Measurements from ENCODE around the gene CDKN3. TPM values are rescaled to one million over a fixed set of nuclear protein-coding genes. Genes with fewer than 3 reads are reported as not detected.

Gene CDKN3
- total RNA-seq, 1 donor from 2014 or later = 152 TPM

GRCh38 chr14:54447231-54447692 lies 50.5 kb downstream of the CDKN3 start:
- DNase-seq (ENCODE audit: low spot score) = no peak
- Histone ChIP-seq H3K27me3 (no peaks in the 10 kb centered on the region), H4K20me1 (ENCODE audit: low read depth) (no peaks in the 10 kb centered on the region), H3K4me1 (no peaks in the 10 kb centered on the region), H3F3A (ENCODE audit: low read depth) (no peaks in the 10 kb centered on the region), H3K4me2 (no peak overlapping the region), H3K27ac (no peak overlapping the region), H3K9me3 (ENCODE audit: low read depth) (no peaks in the 10 kb centered on the region), H3K9ac (no peak overlapping the region), H3K79me2 (ENCODE audit: low read depth) (no peaks in the 10 kb centered on the region), H3K4me3 (no peak overlapping the region), H3K36me3 (no peaks in the 10 kb centered on the region), H2AFZ (replicated peaks) (no peak overlapping the region)
- Mint-ChIP-seq H3K9me3 (no peaks in the 10 kb centered on the region), H3K36me3 (no peaks in the 10 kb centered on the region), H3K27ac (no peak overlapping the region), H3K4me3 (no peak overlapping the region), H3K4me1 (peaks cover 7% of the 10 kb centered on the region), H3K27me3 (ENCODE audit: insufficient read depth, low read depth) (peaks cover 4% of the 10 kb centered on the region)
- TF ChIP-seq CTCF (IDR thresholded peaks at IDR 0.05) (no peak), EZH2phosphoT487 (IDR thresholded peaks at IDR 0.05) (no peak), EZH2 (IDR thresholded peaks at IDR 0.05) (no peak)

GRCh38 chr14:54450535-54450934 lies 53.7 kb downstream of the CDKN3 start:
- H3F3A ChIP-seq (ENCODE audit: low read depth) = no peaks in the 10 kb centered on the region
- Mint-ChIP-seq H3K4me1 (peaks cover 7% of the 10 kb centered on the region), H3K27ac (no peak overlapping the region), H3K4me3 (no peak overlapping the region), H3K36me3 (no peaks in the 10 kb centered on the region), H3K27me3 (ENCODE audit: insufficient read depth, low read depth) (peaks cover 4% of the 10 kb centered on the region), H3K9me3 (no peaks in the 10 kb centered on the region)
- no peak overlapping the region for H3K4me2 ChIP-seq
- no peaks in the 10 kb centered on the region for H3K79me2 ChIP-seq (ENCODE audit: low read depth)
- no peaks in the 10 kb centered on the region for H3K36me3 ChIP-seq
- H3K9me3 ChIP-seq (ENCODE audit: low read depth) = no peaks in the 10 kb centered on the region
- H3K9ac ChIP-seq = no peak overlapping the region
- H2AFZ ChIP-seq (replicated peaks) = no peak overlapping the region
- no peaks in the 10 kb centered on the region for H3K27me3 ChIP-seq
- no peaks in the 10 kb centered on the region for H3K4me1 ChIP-seq
- no peak for DNase-seq (ENCODE audit: low spot score)
- H3K4me3 ChIP-seq = no peak overlapping the region
- no peak overlapping the region for H3K27ac ChIP-seq
- no peaks in the 10 kb centered on the region for H4K20me1 ChIP-seq (ENCODE audit: low read depth)
- TF ChIP-seq CTCF (IDR thresholded peaks at IDR 0.05) (no peak), EZH2phosphoT487 (IDR thresholded peaks at IDR 0.05) (no peak), EZH2 (IDR thresholded peaks at IDR 0.05) (no peak)

DNA sequence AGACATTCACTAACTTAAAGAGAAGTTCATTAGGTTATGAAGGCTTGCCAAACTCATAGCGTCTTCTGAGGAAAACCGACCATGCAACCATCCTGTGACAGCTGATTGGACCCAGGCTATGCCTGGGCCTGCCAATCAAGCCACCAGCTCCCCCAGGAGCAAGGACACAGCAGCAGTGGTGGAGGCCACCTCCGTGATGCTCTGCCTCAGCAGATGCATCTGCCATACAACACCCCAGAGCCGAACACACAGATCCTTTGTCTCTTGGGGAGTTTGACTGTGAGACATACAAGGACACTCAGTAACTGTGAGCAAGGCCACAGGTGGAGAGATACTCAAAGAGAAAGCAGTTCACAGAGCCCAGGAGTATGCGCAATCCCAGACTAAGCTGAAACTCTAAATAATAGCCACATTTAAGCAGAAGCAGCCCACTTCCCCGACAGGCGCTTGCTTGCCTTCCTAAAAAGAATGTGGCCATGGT lies 54.4 kb downstream of the CDKN3 start:
- no peak overlapping the region for H3K27ac ChIP-seq
- H3K36me3 ChIP-seq = no peaks in the 10 kb centered on the region
- H3K27me3 ChIP-seq = no peaks in the 10 kb centered on the region
- H3K9ac ChIP-seq = no peak overlapping the region
- no peaks in the 10 kb centered on the region for H4K20me1 ChIP-seq (ENCODE audit: low read depth)
- H3K4me1 Mint-ChIP-seq = peaks cover under 1% of the 10 kb centered on the region
- H3K4me2 ChIP-seq = no peak overlapping the region
- H3K36me3 Mint-ChIP-seq = no peaks in the 10 kb centered on the region
- H3K4me3 ChIP-seq = no peak overlapping the region
- DNase-seq (ENCODE audit: low spot score) = no peak
- H2AFZ ChIP-seq (replicated peaks) = no peak overlapping the region
- H3K4me3 Mint-ChIP-seq = no peak overlapping the region
- peak overlapping the region; percentile 30 for H3K27ac Mint-ChIP-seq
- no peaks in the 10 kb centered on the region for H3K9me3 Mint-ChIP-seq
- no peaks in the 10 kb centered on the region for H3K9me3 ChIP-seq (ENCODE audit: low read depth)
- H3K79me2 ChIP-seq (ENCODE audit: low read depth) = no peaks in the 10 kb centered on the region
- no peaks in the 10 kb centered on the region for H3K4me1 ChIP-seq
- H3F3A ChIP-seq (ENCODE audit: low read depth) = no peaks in the 10 kb centered on the region
- H3K27me3 Mint-ChIP-seq (ENCODE audit: insufficient read depth, low read depth) = no peaks in the 10 kb centered on the region
- TF ChIP-seq EZH2phosphoT487 (IDR thresholded peaks at IDR 0.05) = no peak
- TF ChIP-seq CTCF (IDR thresholded peaks at IDR 0.05) = no peak
- TF ChIP-seq EZH2 (IDR thresholded peaks at IDR 0.05) = no peak
